Measurements from ENCODE around the gene SNX22.

Gene SNX22

DNA sequence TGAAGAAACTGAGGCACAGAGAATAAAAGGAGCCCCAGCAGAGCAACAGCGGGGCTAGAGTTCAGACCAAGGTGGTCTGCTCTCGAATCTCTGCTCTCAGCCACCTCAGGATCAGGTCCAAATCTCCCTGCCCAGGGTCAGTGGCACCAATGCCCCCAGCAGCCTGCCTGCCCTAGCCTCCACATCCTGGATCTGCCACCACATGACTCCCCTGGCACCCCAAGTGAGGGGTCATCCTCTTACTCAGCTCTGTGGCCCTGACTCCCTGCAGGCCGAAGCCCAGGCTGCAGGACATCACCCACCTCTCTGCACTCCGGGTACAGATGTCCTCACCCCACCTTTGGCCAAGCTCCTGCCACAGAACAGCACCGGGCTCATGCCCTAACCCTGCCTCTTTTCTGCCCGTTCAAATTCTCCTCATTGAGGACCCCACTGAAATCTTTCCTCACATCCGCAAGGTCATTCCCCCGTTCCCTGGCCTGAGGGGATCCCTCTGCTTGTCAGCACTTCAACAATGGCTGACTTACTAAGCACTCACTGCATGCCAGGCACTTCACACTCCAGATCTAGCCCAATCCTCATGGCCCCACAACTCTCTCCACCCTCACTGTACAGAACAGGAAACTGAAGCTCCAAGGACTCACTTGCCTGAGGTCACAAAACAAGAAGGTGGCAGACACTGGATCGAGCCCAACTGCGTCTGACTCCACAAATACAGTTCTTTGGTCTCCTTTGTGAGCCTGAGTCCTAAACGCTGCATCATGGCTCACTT is 7.0 kb downstream of the SNX22 start:
- DNase-seq, result no peak

DNA sequence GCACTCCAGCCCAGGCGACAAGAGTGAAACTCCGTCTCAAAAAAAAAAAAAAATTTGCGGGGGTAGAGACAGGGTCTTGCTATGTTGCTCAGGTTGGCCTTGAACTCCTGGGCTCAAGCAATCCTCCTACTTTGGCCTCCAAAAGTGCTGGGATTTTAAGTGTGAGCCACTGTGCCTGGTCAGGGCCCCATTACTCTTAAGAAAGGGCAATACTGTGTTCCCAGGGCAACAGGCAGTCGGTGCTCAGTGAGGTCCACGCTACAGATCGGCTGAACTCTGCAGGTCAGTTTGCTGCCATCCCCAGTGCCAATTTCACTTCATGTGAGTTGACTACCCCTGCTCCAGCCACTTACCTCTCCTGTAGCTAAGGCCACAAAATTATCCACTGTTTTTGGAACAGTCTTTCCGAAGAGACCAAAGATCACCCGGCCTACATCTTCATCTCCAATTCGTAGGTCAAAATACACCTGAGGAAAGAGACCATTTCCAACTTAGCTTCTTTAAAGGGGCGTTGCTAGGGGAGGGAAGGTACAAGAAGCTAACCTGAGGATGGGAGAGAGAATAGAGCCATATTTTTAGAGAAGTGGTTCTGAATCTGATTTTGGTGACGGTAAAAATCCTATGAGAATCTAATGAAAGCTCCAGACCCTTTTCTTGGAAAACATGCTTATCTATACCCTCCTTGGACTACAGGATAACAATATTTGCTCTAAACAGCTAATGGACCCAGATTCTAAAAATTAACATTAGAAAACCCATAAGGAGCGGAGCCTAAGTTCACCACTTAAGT is 10.4 kb downstream of the SNX22 start:
- DNase-seq, result no peak

- no peak for DNase-seq
Measured at GRCh38 chr15:64162478-64162868, 10.9 kb downstream of the SNX22 start.

DNA sequence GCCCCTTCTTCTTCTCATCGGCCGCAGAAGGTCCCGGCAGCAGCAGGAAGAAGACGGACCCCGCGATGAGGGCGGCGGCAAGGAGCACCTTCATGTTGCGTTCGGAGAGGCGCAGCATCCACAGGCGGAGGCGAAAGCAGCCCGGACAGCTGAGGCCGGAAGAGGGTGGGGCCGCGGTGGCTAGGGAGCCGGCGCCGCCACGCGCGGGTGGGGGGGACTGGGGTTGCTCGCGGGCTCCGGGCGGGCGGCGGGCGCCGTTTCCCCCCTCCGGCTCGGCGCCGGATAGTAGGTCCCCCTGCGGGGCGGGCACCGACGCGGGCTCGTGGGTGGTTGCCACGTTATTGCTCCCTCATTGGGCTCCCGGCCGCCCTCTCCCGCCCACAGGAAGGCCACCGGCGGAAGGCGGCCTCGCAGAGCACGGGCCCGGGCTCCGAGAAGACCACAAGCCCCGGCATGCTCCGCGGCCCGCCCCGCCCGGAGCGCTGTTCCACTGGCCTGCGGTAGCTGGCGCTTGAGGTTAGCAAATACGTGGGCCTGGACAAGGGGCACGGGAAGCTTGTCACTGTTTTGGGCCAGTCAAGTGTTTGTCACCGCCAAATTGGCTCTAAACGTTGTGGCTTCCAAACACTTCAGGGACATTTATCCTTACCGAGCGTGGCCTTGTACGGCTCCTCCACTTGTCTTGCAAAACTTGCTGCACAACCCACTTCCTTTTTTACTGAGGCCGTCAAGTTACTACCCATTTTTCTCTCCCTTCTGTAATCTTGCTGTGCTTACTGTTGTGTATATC is 11.5 kb downstream of the SNX22 start, which contains the start of gene PPIB:
TSS of gene PPIB (minus strand) at position 154 of the 790 bp plus-strand sequence. CDS start at position 118, 36 bp downstream.
- peak; percentile 95 for DNase-seq

- DNase-seq, result no peak
Measured at GRCh38 chr15:64163659-64164362, 12.3 kb downstream of the SNX22 start.

GRCh38 chr15:64164436-64164835 is 12.9 kb downstream of the SNX22 start:
- no peak for DNase-seq

- DNase-seq, result no peak
Measured at GRCh38 chr15:64166102-64166890, 14.8 kb downstream of the SNX22 start.

GRCh38 chr15:64180235-64180824 is 28.8 kb downstream of the SNX22 start:
- no peak for DNase-seq

GRCh38 chr15:64182859-64183370 is 31.4 kb downstream of the SNX22 start:
- DNase-seq, result no peak

- DNase-seq, result no peak
Measured at GRCh38 chr15:64185146-64185911, 33.8 kb downstream of the SNX22 start.

- DNase-seq, result no peak
Measured at GRCh38 chr15:64187396-64188191, 36.1 kb downstream of the SNX22 start.

DNA sequence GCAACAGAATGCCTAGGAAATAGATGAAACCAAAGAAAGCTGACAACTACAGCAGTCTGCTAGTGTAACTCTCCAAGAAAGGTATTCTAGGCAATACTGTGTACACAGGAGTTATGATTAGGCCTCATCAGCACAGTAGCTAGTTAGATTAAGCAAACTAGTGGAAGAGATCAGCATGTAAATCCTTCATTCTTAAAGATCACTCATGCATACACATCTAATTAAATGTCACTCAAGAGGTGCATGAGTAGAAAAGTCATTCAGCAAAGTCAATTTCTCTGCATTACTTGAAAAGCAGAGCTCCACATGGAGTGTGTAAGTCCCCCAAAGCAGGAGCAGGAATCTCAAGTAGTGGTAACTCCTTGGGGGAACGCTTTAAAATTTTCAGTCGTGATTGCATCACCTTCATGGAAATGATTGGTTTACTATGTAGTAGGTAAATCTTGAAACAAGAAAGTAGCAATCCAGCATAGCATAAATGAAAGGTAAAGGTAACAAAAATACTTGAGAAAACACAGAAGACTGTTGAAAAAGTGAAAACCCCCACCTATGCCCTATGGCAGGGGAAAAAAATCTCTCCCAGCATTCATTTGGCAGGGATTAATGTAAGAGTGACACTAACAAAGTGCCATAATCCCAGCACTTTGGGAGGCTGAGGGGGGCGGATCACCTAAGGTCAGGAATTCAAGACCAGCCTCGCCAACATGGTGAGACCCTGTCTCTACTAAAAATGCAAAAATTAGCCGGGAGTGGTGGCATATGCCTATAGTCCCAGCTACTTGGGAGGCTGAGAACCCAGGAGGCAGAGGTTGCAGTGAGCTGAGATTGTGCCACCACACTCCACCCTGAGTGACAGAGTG is 40.7 kb downstream of the SNX22 start:
- no peak for DNase-seq

GRCh38 chr15:64193971-64194370 is 42.4 kb downstream of the SNX22 start:
- DNase-seq, result no peak

DNA sequence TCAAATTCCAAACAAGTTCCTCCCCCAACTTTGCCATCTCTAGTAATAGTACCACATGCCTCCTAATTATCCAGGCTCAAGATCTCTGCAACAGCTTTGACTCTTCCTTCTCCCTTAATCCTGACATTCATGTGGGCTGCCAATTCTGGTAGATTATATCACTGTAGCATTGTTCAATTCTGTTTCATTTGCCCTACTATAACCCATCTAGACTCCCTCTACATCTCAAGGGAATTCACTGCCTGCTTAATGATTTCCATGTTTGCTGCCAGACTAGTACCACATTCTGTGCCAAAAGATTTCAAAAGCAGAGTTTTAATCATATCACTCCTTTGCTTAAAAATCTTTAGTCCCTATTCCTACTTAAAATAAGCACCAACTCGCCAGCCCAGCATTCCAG is 45.9 kb downstream of the SNX22 start:
- DNase-seq, result no peak

- DNase-seq, result no peak
Measured at GRCh38 chr15:64205202-64205601, 53.7 kb downstream of the SNX22 start.
